ENCODE measurements around the gene MAOA. TPM values are rescaled to one million over a fixed set of nuclear protein-coding genes. Genes with fewer than 3 reads are reported as not detected.
A peak's percentile ranks its signal among the peaks of the same experiment; 100 is the strongest.

The MAOA gene
- total RNA-seq, 4 donors from 2014 or later: 155 to 184 (median 166) TPM

DNA sequence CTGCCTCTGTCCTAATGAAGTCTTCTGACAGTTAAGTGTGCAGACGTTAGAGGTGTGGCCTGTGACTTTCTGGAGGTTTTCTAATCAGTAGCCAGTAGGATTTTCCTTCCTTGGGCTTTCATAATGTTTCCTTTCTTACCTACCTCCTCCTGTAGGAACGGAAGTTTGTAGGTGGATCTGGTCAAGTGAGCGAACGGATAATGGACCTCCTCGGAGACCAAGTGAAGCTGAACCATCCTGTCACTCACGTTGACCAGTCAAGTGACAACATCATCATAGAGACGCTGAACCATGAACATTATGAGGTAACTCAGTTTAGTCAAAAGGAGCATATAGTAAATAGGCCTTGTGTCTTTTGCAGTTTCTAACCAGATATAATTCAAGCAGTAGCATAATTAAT, 75.0 kb downstream of the MAOA start:
- H3K4me3 ChIP-seq (ENCODE audit: low read depth, poor library complexity, severe bottlenecking): no peak overlapping the region
- 81 to 93% methylated on average over 7 of the region's 7 CpGs for WGBS, 2 donors
- intact Hi-C loops (cut with DNase I; ENCODE audit: low total_unique reads): no loop called here

DNA sequence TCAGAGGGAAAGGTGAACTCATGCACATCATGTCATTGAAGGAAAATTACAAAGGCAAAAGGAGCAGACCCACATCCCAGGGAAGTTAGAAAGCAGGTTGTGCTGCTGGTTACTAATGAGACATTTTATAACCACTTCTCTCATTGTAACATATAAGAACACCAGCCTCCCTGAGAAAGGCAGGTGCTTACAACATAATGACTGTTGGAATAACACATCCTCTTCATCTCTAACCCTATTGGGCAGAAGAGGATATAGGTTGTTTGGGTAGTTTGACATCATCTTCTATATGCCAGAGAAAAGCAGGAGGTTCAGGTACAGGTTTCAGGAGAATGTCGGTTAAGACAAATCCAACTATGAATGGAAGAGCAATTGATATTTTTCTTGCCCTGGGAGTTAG, 77.6 kb downstream of the MAOA start:
- DNase-seq (ENCODE audit: low spot score in 2 of 2): no peak
- TF ChIP-seq POLR2A (IDR thresholded peaks at IDR 0.05): no peak
- TF ChIP-seq, protein P1, sequence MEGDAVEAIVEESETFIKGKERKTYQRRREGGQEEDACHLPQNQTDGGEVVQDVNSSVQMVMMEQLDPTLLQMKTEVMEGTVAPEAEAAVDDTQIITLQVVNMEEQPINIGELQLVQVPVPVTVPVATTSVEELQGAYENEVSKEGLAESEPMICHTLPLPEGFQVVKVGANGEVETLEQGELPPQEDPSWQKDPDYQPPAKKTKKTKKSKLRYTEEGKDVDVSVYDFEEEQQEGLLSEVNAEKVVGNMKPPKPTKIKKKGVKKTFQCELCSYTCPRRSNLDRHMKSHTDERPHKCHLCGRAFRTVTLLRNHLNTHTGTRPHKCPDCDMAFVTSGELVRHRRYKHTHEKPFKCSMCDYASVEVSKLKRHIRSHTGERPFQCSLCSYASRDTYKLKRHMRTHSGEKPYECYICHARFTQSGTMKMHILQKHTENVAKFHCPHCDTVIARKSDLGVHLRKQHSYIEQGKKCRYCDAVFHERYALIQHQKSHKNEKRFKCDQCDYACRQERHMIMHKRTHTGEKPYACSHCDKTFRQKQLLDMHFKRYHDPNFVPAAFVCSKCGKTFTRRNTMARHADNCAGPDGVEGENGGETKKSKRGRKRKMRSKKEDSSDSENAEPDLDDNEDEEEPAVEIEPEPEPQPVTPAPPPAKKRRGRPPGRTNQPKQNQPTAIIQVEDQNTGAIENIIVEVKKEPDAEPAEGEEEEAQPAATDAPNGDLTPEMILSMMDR (IDR thresholded peaks at IDR 0.05): no peak
- H3K4me3 ChIP-seq (ENCODE audit: low read depth, poor library complexity, severe bottlenecking): no peak overlapping the region
- WGBS, 2 donors: 92 to 94% methylated on average over 1 of the region's 1 CpG
- intact Hi-C loops (cut with DNase I; ENCODE audit: low total_unique reads): no loop called here

More for the DNA sequence above, 75.0 kb downstream of the MAOA start:
- peak in 1 of 2 donors; percentile 12 for DNase-seq (ENCODE audit: low spot score in 2 of 2)
- no peak for TF ChIP-seq POLR2A (IDR thresholded peaks at IDR 0.05)
- TF ChIP-seq, protein P1 (IDR thresholded peaks at IDR 0.05): no peak

GRCh38 chrX:43734444-43734843, 78.3 kb downstream of the MAOA start:
- WGBS, 2 donors: 51 to 73% methylated on average over 1 of the region's 1 CpG
- H3K4me3 ChIP-seq (ENCODE audit: low read depth, poor library complexity, severe bottlenecking): no peak overlapping the region
- no peak for DNase-seq (ENCODE audit: low spot score in 2 of 2)
- intact Hi-C loops (cut with DNase I; ENCODE audit: low total_unique reads): no loop called here
- TF ChIP-seq, protein P1 (IDR thresholded peaks at IDR 0.05): no peak

DNA sequence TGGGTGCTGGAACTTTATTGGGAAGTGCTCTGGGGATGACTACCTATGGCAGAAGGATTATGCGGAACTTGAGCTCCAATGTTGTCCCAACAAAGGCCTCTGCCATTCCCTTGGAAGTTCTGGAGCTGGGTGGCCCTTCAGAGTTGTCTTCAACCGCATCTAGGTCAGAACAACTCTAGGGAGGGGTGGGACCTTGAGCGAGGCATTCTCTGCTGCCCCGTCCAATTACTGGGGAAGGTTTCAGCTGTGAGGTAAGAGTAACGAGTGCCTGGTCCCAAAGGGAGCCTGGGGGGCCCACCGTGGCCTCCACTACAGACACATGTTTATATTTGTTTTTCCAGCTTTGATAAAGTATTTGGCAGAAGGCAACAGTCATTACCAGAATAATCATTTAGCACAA, 79.4 kb downstream of the MAOA start:
- intact Hi-C loops (cut with DNase I; ENCODE audit: low total_unique reads): no loop called here
- 74 to 90% methylated on average over 6 of the region's 6 CpGs for WGBS, 2 donors

DNA sequence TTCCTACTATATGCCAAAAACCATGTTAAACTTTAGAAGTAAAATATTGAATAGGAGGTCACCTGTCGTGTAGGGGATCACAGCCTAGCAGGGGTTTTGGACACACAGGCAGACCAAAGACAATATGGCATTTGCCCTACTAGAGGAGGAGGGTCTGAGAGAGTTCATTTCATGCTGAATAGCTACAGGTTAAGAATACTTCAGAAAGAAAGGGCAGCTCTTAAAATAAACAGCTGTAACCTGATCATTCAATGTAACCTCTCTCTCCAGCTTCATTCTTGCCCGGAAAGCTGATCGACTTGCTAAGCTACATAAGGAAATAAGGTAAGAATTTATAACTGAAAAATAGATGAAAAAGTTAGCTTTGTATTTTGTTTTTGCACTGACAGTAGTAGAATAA, 79.9 kb downstream of the MAOA start:
- intact Hi-C loops (cut with DNase I; ENCODE audit: low total_unique reads): no loop called here
- no peak for TF ChIP-seq POLR2A (IDR thresholded peaks at IDR 0.05)
- TF ChIP-seq, protein P1 (IDR thresholded peaks at IDR 0.05): no peak
- H3K4me3 ChIP-seq (ENCODE audit: low read depth, poor library complexity, severe bottlenecking): no peak overlapping the region
- WGBS, 2 donors: 80 to 100% methylated on average over 3 of the region's 3 CpGs
- peak in 1 of 2 donors; percentile 17 for DNase-seq (ENCODE audit: low spot score in 2 of 2)

More for the DNA sequence above, 79.4 kb downstream of the MAOA start:
- peak in 1 of 2 donors; percentile 34 for DNase-seq (ENCODE audit: low spot score in 2 of 2)
- TF ChIP-seq, protein P1 (IDR thresholded peaks at IDR 0.05): no peak
- TF ChIP-seq POLR2A (IDR thresholded peaks at IDR 0.05): no peak
- no peak overlapping the region for H3K4me3 ChIP-seq (ENCODE audit: low read depth, poor library complexity, severe bottlenecking)

Measured in lower leg skin (tissue), 4 donors.